ENCODE results near the gene MPP3.
"Not testable (repeated sequence)": the region's sequence is repeated elsewhere in the genome, so short reads cannot be mapped to it uniquely, and the experiment has no call there.

Gene MPP3

DNA sequence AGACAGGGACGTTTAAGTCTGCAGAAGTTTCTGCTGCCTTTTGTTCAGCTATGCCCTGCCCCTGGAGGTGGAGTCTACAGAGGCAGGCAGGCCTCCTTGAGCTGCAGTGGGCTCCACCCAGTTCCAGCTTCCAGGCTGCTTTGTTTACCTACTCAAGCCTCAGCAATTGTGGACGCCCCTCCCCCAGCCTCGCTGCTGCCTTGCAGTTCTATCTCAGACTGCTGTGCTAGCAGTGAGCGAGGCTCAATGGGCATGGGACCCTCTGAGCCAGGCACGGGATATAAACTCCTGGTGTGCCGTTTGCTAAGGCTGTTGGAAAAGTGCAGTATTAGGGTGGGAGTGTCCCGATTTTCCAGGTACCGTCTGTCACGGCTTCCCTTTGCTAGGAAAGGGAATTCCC is 34.9 kb downstream of the MPP3 start:
- not testable (repeated sequence) for DNase-seq

DNA sequence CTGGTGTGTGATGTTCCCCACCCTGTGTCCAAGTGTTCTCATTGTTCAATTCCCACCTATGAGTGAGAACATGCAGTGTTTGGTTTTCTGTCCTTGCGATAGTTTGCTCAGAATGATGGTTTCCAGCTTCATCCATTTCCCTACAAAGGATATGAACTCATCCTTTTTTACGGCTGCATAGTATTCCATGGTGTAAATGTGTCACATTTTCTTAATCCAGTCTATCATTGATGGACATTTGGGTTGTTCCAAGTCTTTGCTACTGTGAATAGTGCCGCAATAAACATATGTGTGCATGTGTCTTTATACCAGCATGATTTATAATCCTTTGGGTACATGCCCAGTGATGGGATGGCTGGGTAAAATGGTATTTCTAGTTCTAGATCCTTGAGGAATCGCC is 40.3 kb downstream of the MPP3 start:
- not testable (repeated sequence) for DNase-seq

DNA sequence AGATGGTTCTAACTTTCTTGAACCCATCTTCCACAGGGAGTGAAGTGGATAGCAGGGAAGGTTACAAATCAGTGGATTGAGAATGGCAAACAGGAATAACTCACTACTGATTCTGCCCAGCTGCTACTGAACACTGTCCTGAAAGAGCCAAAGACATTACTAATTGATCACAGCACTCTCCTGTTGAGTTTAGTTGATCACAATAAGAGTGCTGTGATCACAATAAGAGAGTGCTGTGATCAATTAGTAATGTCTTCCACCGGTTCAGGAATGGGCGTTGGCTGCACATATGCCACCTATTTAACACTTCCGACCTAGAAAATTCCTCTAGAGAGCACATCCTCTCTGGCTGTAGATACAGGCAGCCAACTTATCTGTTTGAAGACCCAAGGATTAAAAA is 41.4 kb downstream of the MPP3 start:
- no peak for DNase-seq

DNA sequence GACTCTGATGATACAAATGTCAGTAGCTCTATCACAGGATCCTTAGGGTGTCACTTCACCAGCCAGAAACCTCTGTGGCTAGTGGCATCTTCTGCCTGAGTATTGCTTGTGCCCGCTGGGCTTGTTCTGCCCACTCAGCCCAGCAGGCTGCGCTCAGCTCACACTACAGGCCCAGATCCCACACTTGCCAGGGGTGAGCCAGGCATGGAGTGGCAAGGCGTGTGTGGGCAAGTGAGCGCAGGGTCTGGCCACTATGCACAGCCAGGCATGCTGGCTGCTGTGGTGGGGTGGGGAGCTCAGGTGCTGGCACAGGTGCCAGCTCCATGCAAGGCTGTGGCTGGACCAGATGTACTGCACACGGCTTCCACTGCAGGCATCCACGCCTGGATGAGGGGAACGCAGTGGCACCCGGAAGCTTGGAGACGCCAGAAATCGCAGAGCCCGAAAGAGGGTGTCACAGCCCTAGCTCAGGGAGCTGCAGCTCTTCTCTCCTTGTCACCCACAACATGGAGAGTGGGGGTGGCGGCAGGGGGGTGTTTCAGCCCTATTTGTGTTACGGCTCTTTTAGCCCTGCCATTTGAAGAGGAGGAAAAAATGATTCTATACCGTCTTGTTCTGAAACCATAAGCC is 42.5 kb downstream of the MPP3 start:
- no peak for DNase-seq

DNA sequence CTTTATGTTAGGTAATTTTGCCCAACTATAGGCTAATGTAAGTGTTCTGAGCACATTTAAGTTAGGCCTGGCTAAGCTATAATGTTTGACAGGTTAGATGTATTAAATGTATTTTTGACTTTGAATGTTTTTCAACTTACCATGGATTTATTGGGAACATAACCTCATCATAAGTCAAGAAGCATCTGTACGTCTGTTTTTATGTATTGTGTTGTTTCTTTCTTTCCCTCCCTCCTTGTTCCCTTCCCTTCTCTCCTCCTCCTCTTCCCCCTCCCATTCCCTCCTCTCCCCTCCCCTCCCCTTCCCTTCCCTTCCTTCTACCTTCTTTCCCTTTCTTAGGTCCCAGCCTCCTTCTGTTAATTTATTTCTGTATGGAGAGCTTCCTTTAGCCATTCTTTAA is 43.5 kb downstream of the MPP3 start:
- no peak for DNase-seq

DNA sequence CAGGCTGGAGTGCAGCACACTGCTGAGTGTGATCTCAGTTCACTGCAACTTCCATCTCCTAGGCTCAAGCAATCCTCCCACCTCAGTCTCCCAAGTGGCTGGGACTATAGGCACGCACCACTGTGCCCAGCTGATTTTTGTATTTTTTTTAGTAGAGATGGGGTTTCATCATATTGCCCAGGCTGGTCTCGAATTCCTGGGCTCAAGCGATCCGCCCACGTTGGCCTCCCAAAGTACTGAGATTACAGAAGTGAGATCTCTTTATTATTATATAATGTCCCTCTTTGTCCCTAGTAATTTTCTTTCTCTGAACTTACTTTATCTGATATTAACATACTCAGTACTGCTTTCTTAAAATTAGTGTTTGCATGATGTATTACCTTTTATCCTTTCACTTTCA is 44.4 kb downstream of the MPP3 start:
- no peak for DNase-seq

DNA sequence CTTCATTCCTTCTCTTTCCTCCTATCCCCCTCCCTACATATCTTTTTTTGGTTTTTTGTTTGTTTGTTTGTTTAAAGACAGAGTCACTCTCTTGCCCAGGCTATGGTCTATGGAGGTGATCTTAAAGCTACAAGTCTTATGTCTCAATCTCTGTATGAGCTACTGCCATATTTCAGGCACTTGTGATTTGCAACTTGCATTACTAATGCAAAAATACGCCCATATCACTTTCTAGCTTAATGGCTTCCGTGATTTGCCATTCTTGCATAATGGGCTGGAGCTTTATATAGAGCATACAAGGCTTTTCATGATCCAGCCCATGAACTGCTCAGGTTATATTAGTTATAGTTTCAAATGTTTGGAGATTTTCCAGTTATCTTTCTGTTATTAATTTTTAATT is 45.2 kb downstream of the MPP3 start:
- DNase-seq = no peak

DNA sequence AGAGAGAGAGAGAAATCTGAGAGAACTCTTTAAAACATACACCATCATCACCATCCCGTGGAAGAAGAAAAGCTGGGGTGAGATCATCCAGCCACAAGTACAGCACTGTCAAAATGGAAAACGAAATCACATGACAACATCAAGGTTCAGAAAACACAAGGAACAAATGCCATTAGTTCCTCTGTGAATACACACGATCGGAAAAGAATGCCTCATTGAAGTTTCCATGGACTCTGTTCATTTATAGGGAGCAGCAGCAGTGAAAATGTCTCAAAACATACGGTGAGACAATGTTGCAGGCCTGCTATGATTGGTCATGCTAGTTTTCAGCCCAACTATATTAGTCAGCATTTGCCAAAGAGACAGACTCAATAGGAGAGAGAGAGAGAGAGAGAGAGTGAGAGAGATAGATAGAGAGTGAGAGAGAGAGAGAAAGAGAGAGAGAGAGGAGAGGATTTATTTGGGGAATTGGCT is 48.3 kb downstream of the MPP3 start:
- no peak for DNase-seq

DNA sequence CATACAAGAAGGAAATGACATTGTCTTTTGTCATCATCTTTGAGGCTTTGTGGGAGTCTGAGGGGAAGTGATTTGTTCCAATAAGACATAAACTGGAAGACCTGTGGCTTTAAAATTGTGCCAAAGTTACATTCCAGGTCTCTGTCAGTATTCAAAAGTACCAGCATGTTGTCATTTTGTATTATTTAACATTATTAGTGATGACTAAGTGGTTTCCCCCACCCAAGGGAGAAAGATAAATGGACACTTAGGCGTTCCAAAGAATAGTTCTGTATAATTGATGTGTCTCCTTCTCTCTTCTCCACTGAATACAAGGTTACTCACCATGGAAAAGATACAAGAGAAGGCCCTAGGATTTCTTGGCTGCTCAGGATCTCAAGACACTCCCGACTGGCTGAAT is 48.9 kb downstream of the MPP3 start:
- no peak for DNase-seq

DNA sequence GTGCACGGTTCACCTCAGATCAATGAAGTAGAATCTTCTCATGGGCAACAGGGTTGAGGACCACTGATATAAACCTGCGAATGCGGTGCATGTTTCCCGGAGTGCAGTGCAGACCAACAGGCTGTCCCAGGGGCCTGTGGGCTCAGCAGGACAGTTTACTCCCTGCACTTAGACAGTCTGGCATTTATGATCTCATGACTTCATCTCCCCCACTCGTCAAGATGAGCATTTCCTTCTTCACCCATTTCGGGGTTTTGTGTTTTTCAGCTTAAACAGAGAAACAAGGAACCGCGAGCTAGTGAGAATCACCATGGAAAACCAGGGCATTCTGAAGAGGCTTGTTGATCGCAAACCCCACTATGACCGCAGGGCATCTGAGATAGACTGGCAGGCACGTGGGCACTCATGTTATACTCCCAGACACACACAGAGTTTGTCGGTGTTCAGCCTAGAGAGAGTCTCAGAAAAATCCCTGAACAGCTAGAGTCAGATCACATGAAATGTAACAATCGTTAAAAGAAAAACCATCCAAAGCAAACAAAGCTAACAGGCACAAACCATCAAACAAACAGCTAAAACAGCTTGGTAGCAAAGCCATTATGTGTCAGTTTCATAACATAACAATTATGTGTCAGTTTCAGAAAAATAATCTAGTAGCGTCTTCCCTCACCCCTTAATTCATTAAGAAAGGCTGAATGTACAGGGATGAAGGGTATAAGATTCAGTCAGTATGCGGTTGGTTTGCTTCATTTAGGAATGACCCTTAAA is 49.8 kb downstream of the MPP3 start:
- no peak for DNase-seq

DNA sequence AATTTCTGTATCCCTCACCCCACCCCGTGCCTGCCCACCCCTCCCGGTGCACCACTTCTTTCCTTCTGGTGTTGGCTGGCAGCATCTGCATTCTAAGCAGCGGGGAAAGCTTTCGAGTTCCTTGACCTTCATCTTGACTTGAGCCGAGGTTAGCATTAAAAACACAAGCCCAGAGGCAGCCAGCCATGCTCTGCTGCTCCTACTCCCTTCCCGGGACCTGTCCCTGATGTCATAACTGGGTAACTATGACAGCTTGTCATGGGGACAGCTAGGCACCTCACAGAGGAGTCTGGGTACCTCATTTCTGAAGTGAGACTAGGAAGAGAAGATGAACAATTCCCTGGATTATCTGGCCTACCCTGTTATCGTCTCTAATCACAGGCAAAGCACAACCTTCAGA is 52.8 kb downstream of the MPP3 start, which contains the start of gene CFAP97D1:
CFAP97D1 (plus strand) TSS at position 301 of the 400 bp plus-strand sequence; CDS start at position 329, 28 bp downstream.
- DNase-seq = no peak

DNA sequence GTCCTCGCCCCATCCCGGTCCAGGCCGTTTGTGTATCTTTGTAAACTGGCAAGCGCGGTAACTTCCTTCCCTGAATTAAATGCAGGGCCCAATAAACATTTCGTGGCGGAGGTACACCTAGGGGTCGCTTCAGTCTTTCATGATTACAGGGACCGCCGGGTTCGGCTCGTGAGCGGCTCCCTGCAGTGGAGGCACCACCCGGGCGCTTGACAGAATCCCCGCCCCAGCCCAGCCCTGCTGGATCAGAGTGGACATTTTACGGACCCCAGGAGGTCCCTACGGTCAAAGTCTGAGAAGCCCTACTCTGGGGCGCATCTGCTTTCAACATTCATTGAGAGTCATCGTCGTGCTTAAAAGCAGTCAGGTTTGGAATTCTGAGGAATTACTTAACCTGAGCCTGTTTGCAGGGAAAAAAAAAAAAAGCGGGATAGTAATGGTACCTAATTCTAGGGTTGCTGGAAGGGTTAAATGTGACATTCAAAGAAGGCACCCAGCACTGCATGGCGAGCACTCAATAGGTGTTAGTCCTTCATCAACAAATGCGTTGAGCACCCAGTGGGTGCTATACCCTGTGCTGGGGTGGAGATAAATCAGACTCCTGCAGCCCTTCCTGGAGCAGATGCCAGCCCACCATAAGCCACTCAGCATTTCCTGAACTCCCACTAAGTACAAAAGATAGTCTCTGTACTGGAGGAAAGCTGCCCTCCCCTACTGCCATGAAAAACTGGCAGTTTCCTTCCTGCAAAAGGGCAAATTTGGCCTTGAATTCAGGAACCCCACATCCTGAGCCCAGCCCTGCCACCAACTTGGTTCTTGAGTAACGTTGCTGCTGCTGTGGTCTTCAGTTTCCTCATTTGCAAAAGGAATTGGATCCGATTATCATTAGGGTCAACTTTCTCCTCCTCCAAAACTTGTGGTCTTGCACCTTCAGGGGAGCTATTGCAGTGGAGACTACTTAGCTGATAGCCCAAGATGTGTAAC is 53.5 kb downstream of the MPP3 start:
- peak; percentile 17 for DNase-seq

DNA sequence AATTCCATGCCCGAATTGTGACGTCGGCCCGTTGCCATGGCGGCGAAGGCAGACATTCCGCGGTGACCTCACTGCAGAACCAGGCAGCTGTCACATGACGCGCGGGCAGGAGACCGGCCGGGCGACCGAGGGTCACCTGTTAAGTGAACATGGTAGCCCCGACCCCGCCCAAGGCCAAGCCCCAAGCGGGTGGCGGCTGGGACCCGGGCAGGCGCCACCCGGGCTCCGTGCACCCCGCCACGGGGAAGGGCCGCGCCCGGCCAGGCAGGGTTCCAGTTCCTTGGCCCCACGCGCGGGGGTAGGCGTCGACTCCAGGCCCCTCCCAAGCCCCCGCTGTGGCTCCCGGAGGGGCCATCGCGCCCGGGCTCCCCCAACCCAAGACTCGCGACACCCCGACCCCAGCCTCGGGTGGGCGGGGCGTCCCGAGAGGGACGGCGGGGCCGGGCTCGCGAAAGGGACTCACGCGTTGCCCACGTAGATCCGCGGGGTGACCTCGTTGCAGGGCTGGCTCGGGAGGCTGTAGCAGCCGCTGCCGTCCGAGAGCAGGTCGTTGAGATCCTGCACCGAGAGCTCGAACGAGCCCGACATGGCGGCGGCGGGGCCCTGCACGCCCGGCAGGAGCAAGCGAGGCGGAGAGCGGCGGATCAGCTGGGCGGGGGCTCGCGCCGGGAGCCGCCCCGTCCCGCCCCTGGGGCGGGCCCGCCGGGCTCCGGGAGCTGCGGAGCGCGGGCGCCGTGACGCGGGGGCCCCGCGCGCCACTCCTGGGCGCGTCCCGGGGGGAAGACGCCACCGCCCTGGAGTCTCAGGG is 54.4 kb downstream of the MPP3 start, which contains the start of gene DUSP3:
DUSP3 (minus strand) TSS at position 641 of the 808 bp plus-strand sequence; CDS start at position 588, 53 bp downstream.
- peak; percentile 61 for DNase-seq

DNA sequence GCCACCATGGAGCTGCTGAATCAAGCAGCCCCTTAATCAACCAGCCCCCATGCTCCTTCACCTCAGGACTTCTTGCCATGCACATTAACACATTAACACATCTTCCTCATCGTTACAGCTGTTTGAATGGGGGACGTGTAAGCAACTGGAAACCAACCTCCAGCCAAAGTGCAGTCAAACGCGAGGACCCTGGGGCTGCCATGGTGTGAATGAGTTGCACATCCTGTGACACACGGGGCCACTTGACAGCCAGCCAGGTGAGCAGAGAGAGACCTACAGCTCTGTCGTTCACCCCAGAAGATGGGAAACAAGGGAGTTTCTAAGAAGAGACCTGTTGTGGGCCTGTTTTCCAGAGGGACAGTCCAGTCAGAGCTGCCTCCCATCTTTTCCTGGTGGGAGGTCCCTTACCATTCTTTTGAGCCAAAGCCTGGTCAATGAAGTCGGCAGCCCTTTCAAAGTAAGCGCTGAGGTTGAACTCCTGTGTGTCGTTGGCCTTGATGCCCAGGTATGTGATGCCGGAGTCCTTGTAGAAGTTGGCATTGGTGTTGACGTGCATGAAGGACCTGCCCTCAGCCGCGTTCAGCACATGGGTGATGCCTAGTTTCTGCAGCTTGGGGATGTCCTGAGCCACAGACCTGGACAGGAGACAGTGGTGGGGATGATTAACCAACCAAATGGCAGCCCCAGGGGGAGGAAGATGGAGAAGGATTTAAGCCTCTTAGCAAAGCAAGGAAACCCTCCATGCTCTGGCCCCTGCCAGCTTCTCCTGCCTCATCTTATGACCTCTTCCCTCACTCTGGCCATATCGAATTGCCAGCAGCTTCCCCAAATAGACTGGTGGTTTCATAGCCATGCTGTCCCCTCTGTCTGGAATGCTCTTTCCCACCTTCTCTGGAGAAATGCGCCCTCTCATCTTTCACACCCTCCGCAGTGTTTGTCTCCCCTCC is 58.4 kb downstream of the MPP3 start:
- DNase-seq = no peak

DNA sequence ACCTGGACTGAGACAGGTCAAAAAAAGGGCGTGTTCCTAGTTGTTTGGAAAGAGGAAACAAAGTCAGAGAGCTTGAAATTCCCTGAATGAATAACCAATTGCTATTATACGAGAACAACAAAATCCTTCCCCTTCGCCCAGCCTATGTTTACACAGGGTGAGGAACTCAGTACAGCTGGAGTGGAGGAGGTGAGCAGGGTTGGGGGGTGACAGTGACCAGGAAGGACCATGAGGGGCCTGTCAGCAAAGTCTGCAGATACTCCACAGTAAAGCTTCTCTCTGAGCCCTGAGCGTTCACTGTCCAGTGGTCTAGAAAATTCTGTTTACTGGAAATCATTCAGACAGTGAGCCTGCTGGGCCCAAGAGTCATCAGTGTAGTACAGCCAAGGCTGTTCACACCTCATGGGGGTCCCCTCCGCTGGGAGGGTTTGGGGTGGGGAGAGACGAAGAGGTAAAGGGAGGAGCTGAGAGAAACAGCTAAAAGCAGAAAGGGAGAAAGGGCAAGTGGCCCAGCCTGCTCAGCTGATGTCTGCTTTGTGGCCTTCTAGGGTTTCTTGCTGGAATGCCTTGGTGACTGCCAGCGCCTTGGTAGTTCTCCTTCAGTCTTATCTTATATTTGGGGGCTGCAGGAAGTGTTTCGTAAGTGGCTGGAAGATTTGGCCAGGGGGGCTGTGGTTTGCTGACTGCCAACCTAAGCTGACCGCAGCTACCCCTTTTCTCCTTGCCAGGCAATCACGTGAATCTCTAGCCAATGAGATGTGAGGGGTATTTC is 59.9 kb downstream of the MPP3 start:
- DNase-seq = no peak

DNA sequence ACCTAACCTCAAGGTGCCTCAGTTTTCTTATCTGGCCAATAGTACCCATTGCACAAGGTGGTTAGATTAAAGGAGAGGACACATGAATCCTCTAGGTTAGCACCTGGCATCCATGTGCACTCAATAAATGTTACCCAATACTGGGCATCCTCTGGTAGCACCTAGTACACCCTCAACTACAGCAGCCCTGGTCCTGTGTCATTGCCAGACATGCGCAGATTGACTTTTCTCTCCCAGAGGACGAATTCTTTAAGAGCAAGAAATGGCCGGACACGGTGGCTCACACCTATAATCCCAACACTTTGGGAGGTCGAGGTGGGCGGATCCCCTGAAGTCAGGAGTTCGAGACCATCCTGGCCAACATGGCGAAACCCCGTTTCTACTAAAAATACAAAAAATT is 61.5 kb downstream of the MPP3 start:
- DNase-seq = no peak

DNA sequence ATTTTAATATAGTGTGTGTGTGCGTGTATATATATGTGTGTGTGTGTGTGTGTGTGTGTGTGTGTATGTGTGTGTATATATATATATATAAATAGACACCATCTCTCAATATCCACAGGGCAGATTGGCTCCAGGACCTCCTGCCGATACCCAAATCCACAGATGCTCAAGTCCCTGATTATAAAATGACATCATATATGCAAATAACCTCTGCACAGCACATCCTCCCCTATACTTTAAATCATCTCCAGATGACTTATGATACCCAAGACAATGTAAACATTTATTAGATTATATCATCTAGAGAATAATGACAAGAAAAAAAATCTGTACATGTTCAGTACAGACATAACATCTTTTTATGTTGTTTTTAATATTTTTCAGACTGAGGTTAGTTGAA is 62.0 kb downstream of the MPP3 start:
- no peak for DNase-seq

DNA sequence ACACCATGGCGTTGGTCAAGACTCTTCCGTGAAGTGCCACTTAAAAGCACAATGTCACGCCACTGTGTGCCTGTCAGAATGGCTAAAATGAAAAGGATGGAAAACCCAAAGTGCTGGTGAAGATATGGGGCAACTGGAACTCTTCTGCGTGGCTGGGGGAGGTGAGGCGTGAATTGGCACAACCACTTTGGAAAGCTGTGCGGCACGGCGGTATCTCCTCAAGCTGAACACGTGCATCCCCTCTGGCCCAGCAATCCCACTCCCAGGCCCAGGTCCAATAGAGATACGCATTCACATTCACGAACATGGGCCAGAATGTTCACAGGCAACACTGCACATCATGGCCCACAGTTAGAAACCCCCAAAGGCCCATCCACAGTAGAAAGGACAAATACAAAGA is 63.1 kb downstream of the MPP3 start:
- no peak for DNase-seq

DNA sequence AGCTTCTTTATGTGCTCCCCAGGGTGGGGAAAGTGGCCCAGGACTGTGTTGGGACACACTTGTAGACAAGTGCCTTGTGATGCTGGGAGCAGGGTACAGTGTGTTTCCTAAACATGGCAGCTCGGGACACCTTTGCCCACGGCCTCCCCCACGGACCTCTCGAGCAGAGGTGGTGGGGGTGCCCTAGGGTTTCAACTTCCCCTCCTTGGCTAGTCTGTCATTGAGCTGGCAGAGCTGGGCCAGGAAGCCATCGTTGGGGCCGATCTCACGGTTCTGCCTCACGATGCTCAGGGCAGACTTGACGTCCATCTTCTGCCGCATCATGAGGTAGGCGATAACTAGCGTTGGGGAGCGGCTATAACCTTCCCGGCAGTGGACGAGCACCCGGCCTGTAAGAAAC is 63.5 kb downstream of the MPP3 start:
- DNase-seq = no peak

DNA sequence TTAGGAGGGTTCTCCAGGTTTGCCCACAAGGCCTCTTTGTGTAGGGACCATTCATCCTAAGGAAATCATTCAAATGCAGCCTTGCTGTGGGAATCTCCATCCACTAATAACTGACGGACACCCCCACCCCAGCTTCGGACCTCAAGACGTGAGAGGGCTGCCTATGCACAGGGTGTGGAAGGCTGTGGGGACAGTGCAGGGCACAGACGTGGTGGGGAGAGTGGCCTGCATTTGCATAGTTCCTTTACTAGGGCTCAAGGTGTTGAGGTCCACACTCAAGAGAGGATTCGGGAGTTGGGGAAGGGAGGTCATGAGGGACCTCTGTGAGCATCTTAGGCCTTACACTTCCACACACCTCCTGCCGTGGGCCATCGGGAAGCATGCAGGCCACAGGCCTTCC is 64.0 kb downstream of the MPP3 start:
- no peak for DNase-seq
